GM18505 (cell line): ENCODE data around the gene DOP1B.
"Not testable (repeated sequence)": the region's sequence is repeated elsewhere in the genome, so short reads cannot be mapped to it uniquely, and the experiment has no call there.

Source experiments
- ATAC-seq: cut with Tn5 transposase; IDR thresholded peaks from one replicate; pipeline ENCODE4 v1.9.1; 2021; ENCODE audit not compliant: unreplicated experiment
- POLR2A ChIP-seq: IDR thresholded peaks from 4 replicates; pipeline ENCODE4 v1.6.1; 2011; ENCODE audit warnings: borderline replicate concordance; ENCODE audit not compliant: insufficient read depth, insufficient read length; ENCODE audit errors: extremely low read depth

Gene DOP1B

GRCh38 chr21:36126208-36126565 is 30.4 kb upstream of the DOP1B start:
- no peak for ATAC-seq
- no peak for TF ChIP-seq POLR2A

DNA sequence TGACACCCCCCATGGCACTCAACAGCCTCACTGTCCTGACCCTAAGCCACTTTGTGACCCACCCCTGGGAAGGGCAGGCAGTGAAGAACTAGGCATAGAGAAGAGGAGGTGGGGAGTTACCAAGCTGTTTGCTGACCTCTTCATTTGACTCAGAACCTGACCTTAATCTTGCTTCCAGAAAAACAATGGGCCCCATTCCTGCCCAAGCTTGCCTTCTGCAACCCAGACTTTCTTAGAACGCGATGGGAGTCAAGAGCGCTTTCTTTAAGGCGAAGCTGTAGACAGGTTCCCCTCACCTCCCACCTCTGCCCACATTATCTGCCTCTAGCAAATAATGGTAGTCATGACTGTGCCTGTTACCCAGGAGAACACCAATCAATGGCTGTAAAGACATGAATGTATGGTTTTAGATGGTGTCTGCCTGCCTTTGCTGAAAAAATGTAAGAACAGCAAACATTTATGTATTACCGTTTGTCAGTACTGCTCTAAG is 30.0 kb upstream of the DOP1B start:
- TF ChIP-seq POLR2A, result no peak
- ATAC-seq, result no peak

DNA sequence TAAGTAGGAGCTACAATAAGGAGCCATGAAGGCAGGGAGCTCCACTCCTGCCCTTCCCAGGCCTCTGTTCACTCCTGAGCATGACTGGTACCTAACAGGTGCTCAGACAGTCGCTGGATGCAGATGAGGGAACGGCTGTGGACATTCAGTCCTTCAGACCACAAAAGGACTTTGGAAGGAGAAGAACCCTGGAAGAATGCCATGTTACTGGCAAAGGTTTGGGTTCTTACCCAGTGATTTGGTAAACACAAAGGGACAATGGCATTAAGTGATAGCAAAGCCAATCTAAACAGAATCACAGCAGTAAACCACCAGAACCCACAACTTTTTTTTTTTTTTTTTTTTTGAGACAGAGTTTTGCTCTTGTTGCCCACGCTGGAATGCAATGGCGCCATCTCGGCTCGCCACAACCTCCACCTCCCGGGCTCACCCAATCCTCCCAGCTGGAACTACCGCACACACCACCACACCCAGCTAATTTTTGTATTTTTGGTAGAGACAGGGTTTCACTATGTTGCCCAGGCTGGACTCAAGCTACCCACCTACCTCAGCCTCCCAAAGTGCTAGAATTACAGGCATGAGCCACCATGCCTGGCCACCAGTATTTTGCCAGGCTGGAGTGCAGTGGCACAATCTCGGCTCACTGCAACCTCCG is 29.2 kb upstream of the DOP1B start:
- no peak for ATAC-seq

GRCh38 chr21:36127977-36128376 is 28.6 kb upstream of the DOP1B start:
- no peak for ATAC-seq
- TF ChIP-seq POLR2A, result no peak

More for the DNA sequence above, 29.2 kb upstream of the DOP1B start:
- no peak for TF ChIP-seq POLR2A

DNA sequence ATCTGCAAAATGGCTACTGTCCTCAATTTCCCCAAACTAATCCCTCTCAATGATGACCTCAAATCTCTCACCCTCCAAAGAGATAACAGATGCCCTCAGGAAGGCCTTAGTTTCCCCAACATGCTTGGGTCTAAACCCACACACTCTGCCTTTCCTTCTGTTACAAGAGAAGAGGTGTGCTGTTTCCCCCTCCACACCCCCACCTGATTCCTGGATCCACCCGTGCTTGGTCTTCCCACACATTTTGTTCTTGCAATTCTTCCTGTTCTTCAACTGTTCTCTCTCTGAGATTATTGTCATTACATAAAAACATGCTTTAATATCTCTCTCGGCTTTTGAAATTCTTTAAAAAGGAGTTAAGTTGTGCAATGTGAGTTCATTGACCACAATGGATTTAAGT is 27.4 kb upstream of the DOP1B start:
- no peak for TF ChIP-seq POLR2A
- no peak for ATAC-seq

GRCh38 chr21:36130414-36130762 is 26.2 kb upstream of the DOP1B start:
- ATAC-seq, result not testable (repeated sequence)

DNA sequence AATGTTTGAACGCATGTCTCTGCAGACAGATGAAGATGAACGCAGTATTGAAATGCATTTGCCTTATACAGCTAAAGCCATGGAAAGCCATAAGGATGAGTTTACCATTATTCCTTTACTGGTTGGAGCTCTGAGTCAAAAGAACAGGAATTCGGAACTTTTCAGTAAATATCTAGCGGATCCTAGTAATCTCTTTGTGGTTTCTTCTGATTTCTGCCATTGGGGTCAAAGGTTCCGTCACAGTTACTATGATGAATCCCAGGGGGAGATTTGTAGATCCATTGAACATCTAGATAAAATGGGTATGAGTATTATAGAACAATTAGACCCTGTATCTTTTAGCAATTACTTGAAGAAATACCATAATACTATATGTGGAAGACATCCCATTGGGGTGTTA is 25.8 kb upstream of the DOP1B start:
- ATAC-seq, result not testable (repeated sequence)

GRCh38 chr21:36132696-36133095 is 23.9 kb upstream of the DOP1B start:
- no peak for TF ChIP-seq POLR2A
- ATAC-seq, result no peak

DNA sequence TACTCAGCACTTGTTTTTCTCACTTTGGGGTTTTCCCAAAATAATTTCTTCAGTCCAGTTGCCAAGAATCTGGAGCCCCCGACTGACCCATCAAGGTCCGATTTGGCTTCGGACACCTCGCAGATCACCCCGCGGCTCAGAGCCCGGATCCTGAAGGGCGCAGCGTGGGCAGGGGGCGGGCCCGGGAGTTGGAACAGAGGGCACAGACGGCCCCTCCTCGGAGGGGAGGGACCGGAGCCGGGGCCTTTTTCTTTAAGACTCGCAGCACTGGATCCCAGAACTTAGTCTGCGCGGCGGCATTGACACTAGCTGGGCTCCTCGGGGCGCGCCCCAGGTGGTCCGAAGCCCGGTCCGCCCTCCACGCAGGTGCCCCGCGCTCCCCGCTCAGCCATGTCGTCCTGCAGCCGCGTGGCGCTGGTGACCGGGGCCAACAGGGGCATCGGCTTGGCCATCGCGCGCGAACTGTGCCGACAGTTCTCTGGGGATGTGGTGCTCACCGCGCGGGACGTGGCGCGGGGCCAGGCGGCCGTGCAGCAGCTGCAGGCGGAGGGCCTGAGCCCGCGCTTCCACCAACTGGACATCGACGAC is 21.7 kb upstream of the DOP1B start, which contains the start of gene CBR3:
Gene CBR3, plus strand, starts transcription at position 277 of the 588 bp plus-strand sequence. Its CDS starts 114 bp downstream, at position 391.
- ATAC-seq, result no peak

GRCh38 chr21:36135391-36136102 is 21.1 kb upstream of the DOP1B start:
- TF ChIP-seq POLR2A, result no peak
- no peak for ATAC-seq

More for the DNA sequence above, 21.7 kb upstream of the DOP1B start, which contains the start of gene CBR3:
- no peak for TF ChIP-seq POLR2A

- ATAC-seq, result not testable (repeated sequence)
Measured at GRCh38 chr21:36139791-36140190, 16.8 kb upstream of the DOP1B start.

DNA sequence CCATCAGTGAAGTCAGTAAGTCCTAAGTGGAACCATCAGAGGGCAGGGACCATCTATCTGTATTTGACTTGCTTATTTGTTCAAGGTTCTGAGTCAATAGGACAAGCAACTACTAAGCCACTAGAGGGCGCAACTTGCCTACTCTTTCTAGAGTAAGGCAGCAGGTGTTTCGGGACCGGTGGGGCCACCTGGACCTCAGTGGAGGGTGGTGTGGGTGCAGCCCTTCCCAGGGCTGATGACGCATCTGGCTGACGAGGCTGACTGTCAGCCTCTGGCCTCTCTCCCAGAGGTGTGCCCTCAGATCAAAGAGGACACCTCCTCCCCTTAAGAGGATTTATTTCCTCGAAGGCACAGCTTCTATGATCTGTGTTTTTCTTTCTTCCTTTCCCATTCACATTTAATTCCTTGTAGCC is 15.1 kb upstream of the DOP1B start:
- no peak for TF ChIP-seq POLR2A
- ATAC-seq, result peak; percentile 88

DNA sequence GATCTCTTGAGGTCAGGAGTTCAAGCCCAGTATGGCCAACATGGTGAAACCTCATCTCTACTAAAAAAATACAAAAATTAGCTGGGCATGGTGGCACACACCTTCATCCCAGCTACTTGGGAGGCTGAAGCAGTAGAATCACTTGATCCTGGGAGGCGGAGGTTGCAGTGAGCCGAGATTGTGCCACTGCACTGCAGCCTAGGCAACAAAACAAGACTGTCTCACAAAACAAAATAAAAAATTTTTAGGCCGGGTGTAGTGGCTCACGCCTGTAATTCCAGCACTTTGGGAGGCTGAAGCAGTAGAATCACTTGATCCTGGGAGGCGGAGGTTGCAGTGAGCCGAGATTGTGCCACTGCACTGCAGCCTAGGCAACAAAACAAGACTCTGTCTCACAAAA is 12.4 kb upstream of the DOP1B start:
- ATAC-seq, result not testable (repeated sequence)

DNA sequence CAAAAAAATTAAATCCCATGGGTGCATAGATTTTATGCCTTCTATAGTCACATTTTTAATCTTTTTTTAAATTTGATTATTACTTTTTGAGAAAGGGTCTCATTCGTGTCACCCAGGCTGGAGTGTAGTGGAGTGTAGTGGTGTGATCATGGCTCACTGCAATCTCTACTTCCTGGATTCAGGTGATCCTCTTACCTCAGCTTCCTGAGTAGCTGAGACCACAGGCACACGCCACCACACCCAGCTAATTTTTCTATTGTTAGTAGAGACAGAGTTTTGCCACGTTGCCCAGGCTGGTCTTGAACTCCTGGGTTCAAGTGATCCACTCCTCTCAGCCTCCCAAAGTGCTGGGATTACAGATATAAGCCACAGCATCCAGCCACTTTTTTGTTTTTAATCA is 11.4 kb upstream of the DOP1B start:
- no peak for ATAC-seq
- TF ChIP-seq POLR2A, result no peak
